Stimulated activated CD8-positive, alpha-beta memory T cell treated with anti-CD3 and anti-CD28 coated beads, Interleukin-4, amount 100 ng/mL, for 1 hour (primary cell): Measurements from ENCODE around the gene LAS1L.
"Not testable (repeated sequence)": the region's sequence is repeated elsewhere in the genome, so short reads cannot be mapped to it uniquely, and the experiment has no call there.

ENCODE experiments used
- DNase-seq, 2 donors: peaks; one replicate each; pipeline ENCODE4 v3.0.0-alpha.2; 2020; ENCODE audit warnings: low read depth in 2 of 2, low spot score in 1 of 2

LAS1L gene

DNA sequence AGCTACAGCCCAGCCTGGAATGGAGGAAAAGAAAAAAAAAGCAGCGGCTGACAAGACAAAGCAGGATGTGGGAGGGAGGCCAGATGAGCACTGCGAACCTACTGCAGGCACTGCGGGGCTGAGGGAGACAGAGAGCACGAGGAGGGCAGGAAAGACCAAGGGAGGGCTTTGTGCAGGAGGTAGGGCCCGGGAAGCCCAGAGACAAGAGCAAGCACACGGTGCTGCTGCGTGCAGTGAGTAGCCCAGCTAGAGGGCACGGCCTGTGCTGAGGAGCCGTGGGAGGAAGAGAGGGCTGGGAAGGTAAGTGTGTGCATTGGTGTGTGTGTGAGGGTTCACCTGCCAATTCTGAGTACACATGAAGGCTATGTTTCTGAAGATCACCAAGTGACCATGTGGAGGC is 15.6 kb downstream of the LAS1L start:
- DNase-seq: not testable (repeated sequence)

DNA sequence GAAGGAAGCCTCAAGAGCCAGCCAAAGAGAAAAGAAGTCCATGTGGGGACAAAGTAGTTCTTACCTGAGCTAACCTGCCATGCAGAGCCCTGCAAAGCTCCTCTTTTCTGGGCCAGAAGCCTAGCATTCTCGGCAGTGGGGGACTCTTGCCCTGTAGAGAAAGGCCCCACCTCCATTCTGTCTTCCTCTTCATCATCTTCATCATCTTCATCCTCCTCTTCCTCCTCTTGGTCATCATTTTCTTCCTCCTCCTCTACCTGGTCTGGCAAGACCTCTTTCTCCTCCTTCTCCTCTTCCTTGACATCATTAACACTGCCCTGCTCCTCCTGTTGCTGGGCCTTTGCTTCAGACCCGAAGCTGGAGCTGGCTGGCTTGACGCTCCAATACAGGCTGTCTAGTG is 16.7 kb downstream of the LAS1L start:
- DNase-seq: no peak

DNA sequence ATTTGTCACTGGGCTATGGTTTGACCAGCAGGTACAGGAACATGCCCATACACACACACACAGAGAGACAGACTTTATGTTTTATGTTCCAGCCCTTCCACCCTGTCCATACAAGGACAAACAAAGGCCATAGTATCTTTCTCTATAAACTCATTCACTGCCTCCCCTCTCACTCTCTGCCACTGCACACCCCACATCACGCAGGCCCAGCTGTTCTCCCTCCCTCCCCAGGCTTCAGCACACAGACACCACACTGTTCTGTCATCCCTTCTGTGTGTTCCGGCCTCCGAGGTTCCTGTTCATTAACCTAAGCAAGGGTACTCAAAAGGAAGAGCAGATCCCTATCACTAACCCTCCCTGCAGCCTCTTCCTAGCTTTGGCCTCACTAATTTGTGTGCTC is 17.8 kb downstream of the LAS1L start:
- no peak for DNase-seq

DNA sequence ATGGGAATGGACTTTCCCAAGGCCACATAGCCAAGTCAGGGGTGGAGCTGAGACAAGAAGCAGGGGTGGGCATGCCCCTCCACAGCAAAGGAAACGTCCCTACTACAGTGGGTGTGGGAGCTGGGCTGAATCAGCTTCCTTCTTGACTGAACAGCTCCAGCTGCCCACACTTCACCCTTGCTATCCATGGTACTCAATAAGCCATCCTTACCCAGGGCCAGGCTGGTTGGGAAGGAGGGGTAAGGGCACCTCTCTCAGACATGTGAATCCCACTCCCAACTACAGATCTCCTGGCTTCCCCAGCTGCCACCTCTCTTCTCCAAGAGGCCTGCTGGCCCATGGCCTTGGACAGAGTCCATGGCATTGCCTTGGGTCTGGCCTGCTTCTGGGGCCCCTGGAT is 21.0 kb downstream of the LAS1L start:
- no peak for DNase-seq

DNA sequence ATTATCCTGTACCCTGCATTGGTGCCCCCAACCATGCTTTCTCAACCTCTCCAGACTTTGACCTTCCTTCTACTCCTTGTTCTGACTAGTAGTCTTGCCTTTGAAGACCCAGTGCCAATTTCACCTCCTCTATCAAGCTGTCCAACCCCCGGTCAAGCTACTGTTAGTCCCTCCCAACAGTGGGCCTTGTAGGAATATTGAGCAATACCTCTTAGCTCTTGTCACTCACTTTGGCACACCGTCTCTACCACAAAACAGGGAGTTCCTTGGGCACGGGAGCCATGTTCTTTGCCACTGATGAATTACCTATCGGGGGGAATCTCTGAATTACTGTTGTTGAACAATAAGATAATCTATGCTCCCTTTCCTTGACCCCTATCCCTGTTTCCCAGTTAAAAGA is 25.2 kb downstream of the LAS1L start:
- DNase-seq: no peak

DNA sequence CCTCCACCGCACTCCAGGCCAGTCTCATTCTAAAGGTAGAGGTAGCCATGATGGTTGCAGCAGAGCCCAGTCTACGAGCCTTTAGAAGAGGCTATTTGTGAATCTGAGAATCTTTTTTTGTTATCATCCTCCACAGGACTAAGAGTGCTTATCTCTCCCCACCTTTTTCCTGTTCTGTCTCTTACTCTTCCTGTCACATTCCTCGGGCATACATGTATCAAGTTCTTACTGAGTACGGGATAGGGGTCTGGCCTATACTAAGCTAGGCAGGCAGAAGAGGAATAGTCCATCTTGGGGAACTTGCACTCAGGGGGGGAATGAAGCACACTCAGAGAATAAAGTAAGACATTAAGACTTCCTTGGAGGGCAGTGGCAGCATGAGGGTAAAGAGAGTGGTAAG is 25.7 kb downstream of the LAS1L start:
- DNase-seq: no peak

DNA sequence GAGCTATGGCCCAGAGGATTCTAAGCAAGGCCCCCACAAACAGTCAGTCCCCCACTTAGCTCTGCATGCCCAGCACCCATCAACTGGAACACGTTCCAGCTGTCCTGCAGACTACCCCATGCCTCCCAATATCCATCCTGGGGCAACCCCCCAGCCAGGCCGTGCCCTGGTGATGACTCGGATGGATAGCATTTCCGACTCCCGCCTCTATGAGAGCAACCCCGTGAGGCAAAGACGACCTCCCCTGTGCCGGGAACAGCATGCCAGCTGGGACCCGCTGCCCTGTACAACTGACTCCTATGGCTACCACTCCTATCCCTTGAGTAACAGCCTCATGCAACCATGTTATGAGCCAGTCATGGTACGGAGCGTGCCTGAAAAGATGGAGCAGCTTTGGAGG is 32.0 kb downstream of the LAS1L start:
- DNase-seq: no peak

DNA sequence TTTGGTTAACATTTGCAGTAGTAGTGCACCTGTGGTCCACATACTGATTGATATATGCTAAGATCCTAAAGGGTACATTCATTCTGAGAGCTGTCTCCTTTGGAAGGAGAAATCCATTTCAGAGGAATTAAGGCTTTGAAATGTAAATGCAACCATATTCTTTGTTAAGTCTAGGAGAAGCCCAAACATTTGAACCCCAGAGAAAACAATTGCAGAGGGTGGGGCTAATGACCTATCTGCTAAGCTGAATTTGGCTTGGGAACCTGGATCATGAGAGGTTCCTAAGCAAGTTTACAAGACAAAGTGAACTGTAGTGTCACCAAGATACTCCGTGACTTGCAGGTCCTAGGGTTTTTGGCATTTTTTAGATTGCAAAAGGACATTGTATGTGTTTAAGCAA is 41.2 kb downstream of the LAS1L start:
- DNase-seq: no peak

DNA sequence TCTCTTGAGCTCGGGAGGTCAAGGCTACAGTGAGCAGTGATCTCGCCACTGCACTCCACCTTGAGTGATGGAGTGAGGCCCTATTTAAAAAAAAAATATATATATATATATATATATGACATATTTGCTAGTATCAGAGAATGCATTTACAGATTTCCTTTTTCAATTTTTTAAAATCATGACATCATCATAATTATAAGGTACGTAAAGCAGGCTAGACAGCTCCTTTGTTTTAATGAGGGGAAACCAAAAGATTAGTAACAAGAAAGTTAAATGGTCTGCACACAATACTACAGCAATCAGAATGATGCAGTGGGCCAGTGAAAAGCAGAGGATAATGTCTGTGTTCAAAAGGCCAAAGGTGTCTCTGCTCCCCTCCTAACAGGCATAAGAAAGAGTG is 43.0 kb downstream of the LAS1L start:
- DNase-seq: no peak

DNA sequence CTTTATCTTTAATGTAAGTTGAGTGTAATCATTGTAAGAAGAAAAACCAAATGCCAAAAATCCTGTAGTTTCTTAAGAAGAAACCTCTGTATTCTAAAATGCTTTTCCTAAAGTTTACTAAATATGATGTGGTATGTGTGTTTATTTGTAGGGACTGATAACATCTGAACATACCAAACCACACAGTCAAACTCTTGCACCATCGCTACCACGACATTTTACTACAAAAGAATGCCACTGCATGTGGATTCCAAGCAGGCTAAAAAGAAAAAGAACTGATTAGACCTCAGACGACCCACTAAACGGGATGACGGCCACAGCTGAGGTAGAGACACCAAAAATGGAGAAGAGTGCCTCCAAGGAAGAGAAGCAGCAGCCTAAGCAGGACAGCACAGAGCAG is 46.1 kb downstream of the LAS1L start:
- no peak for DNase-seq

DNA sequence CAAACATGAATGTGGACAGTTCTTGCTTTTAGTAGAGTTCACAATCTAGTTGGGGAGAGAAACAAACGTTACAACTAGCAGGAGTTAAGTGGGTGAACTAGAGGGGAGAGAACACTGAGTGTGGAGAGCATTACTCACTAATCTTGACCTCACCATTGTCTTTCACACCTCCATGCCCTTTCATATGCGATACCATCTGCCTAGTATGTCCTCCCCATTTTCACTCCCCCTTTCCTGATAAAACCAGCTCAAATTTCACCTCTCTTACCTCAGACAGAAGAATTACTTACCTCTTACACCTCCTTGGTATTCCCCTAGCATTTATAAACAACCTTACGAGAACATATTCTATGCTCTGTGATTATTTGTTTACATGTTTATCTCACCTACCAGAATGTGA is 53.6 kb downstream of the LAS1L start:
- DNase-seq: no peak

DNA sequence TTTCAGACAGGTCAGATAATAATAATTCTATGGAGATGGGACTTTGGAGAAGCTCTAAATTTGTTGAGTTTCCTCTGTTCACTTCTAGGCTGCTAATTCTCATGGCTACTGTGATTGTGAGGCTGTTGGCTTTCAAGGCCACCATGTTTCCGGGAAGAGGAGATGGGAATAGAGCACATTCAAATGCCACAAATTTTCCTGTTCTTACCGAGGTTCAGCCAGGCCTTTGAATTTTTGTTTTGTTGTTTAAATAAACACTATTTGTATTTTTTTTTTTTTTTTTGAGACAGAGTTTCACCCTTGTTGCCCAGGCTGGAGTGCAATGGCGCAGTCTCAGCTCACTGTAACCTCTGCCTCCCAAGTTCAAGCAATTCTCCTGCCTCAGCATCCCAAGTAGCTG is 55.5 kb downstream of the LAS1L start:
- DNase-seq: not testable (repeated sequence)

DNA sequence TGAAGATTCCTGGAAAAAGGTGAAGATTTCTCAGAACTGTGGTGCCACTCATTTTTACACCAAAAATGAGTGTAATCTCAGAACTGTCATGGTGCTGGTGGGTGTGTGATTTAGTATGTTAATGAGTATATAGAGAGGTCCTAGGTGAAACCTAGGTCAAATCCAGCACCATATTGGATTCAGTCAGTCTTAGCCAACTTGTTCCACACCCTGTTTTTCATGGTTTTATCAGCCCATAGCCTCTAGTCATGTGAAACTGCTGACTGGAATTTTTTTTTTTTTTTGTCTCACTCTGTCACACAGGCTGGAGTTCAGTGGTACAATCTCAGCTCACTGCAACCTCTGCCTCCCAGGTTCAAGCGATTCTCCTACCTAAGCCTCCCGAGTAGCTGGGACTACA is 58.0 kb downstream of the LAS1L start:
- DNase-seq: no peak

DNA sequence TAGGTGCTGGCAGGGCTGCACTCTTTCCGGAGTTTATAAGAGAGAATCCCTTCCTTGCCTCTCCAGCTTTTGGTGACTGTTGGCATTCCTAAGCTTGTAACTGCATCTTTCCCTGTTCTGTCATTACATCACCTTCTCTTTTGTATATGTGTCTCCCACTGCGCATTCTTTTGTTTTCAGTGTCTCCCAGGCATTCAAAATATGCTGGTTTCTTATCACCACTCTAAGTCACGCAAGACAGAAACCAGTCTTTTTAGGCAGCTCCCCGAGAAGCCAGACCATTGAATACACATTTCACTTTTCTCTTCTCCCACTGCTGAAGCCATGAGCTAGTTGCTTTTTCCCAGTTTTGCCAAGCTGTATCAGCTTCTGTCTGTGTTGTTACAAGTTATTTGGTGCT is 71.0 kb downstream of the LAS1L start:
- DNase-seq: no peak
